ENCODE data around the gene SDCCAG8.

GRCh38 chr1:243264717-243265116 lies 8.9 kb downstream of the SDCCAG8 start:
- TF ChIP-seq ZFX (IDR thresholded peaks at IDR 0.05) (no peak), CTCF (conservative IDR thresholded peaks at IDR 0.05) (no peak)

All from C4-2B (cell line).